Ascending aorta (tissue), 2 donors: Measurements from ENCODE around the gene SLBP. TPM values are rescaled to one million over a fixed set of nuclear protein-coding genes. Genes with fewer than 3 reads are reported as not detected.
"Not testable (repeated sequence)": the region's sequence is repeated elsewhere in the genome, so short reads cannot be mapped to it uniquely, and the experiment has no call there.

Experiments used
- DNase-seq, 2 donors: peaks; one replicate each; pipeline ENCODE4 v3.0.0-alpha.2; 2019; ENCODE audit warnings: low spot score in 2 of 2
- H3K27ac ChIP-seq, 2 donors: fragments of 200-600 bp; sonication (generic); one replicate each; pipeline ENCODE4 v1.5.1; 2016 to 2017; ENCODE audit warnings: mild to moderate bottlenecking in 1 of 2
- H3K27me3 ChIP-seq: fragments of 200-600 bp; sonication (generic); one replicate; pipeline ENCODE4 v1.5.1; 2017
- H3K36me3 ChIP-seq, 2 donors: fragments of 200-600 bp; sonication (generic); one replicate each; pipeline ENCODE4 v1.5.1; 2016
- H3K4me1 ChIP-seq, 2 donors: fragments of 200-600 bp; sonication (generic); one replicate each; pipeline ENCODE4 v1.5.1; 2016 to 2017; ENCODE audit warnings: mild to moderate bottlenecking in 1 of 2
- H3K4me3 ChIP-seq, 2 donors: fragments of 200-600 bp; sonication (generic); one replicate each; pipeline ENCODE4 v1.5.1; 2016 to 2017; ENCODE audit warnings: mild to moderate bottlenecking in 1 of 2
- H3K9me3 ChIP-seq, 2 donors: fragments of 200-600 bp; sonication (generic); one replicate each; pipeline ENCODE4 v1.5.1; 2016
- CTCF ChIP-seq, 3 experiments: fragments of 200-600 bp in 2 of 3; fragments of 450-650 bp in 1 of 3; sonication (generic) in 2 of 3; IDR thresholded peaks; one replicate each; pipeline ENCODE4 v1.5.1; 2016 to 2019; ENCODE audit warnings: antibody characterized with exemption in 3 of 3, mild to moderate bottlenecking in 1 of 3, moderate library complexity in 1 of 3
- intact Hi-C: fragments of 100-400 bp; cut with DNase I; formaldehyde crosslinking; loops from one replicate; pipeline ENCODE4 v1.15.1; 2023
- total RNA-seq: library from RNA; depleted of rRNA; stranded (reverse); fragments of >200 nt; gene quantifications from one replicate; pipeline ENCODE4 v1.1.0, GENCODE V29; 2016

Gene SLBP
- total RNA-seq, 1 donor from 2014 or later: 218 TPM

- H3K4me3 ChIP-seq: peak overlapping the region; percentile 93 to 94
- H3K4me1 ChIP-seq: peaks cover 0 to 10% of the 10 kb centered on the region in 2 donors
- peaks cover 0 to 4% of the 10 kb centered on the region in 2 donors for H3K36me3 ChIP-seq
- no peaks in the 10 kb centered on the region for H3K9me3 ChIP-seq
- no peak for TF ChIP-seq CTCF (IDR thresholded peaks at IDR 0.05)
- no peak for DNase-seq
- intact Hi-C loops: loop anchor here (5.0 to 10.0 kb wide), 4 partner anchors 129 to 1581 kb away; partner anchors contain the start of genes ATP5ME, CTBP1, MYL5 and RGS12
- no peaks in the 10 kb centered on the region for H3K27me3 ChIP-seq
- peak overlapping the region; percentile 99 to 100 for H3K27ac ChIP-seq
These were observed 1.0 kb downstream of the SLBP start for GRCh38 chr4:1711055-1711570.

GRCh38 chr4:1708581-1708980, 3.5 kb downstream of the SLBP start:
- intact Hi-C loops: no loop called here
- Histone ChIP-seq H3K27me3 (no peaks in the 10 kb centered on the region), H3K36me3 (peaks cover 2 to 6% of the 10 kb centered on the region in 2 donors), H3K4me1 (peaks cover 0 to 10% of the 10 kb centered on the region in 2 donors), H3K27ac (no peak overlapping the region), H3K9me3 (no peaks in the 10 kb centered on the region), H3K4me3 (no peak overlapping the region)
- DNase-seq: no peak
- no peak for TF ChIP-seq CTCF (IDR thresholded peaks at IDR 0.05)

GRCh38 chr4:1706358-1706757, 5.8 kb downstream of the SLBP start:
- H3K27me3 ChIP-seq: no peaks in the 10 kb centered on the region
- TF ChIP-seq CTCF (IDR thresholded peaks at IDR 0.05): no peak
- H3K9me3 ChIP-seq: no peaks in the 10 kb centered on the region

GRCh38 chr4:1705732-1706131, 6.4 kb downstream of the SLBP start:
- H3K36me3 ChIP-seq: peaks cover 10 to 28% of the 10 kb centered on the region in 2 donors
- H3K9me3 ChIP-seq: no peaks in the 10 kb centered on the region
- no peak for DNase-seq
- no peak overlapping the region for H3K4me3 ChIP-seq
- no peaks in the 10 kb centered on the region for H3K27me3 ChIP-seq
- H3K4me1 ChIP-seq: peaks cover 0 to 2% of the 10 kb centered on the region in 2 donors
- intact Hi-C loops: no loop called here
- TF ChIP-seq CTCF (IDR thresholded peaks at IDR 0.05): no peak
- no peak overlapping the region for H3K27ac ChIP-seq

More at GRCh38 chr4:1706358-1706757, 5.8 kb downstream of the SLBP start:
- peaks cover 0 to 7% of the 10 kb centered on the region in 2 donors for H3K4me1 ChIP-seq
- H3K4me3 ChIP-seq: no peak overlapping the region
- no peak overlapping the region for H3K27ac ChIP-seq
- intact Hi-C loops: no loop called here
- DNase-seq: no peak
- peaks cover 10 to 25% of the 10 kb centered on the region in 2 donors for H3K36me3 ChIP-seq

GRCh38 chr4:1703867-1704266, 8.3 kb downstream of the SLBP start:
- intact Hi-C loops: no loop called here
- TF ChIP-seq CTCF (IDR thresholded peaks at IDR 0.05): no peak
- H3K9me3 ChIP-seq: no peaks in the 10 kb centered on the region
- no peak for DNase-seq
- no peak overlapping the region for H3K27ac ChIP-seq
- H3K4me3 ChIP-seq: no peak overlapping the region
- no peaks in the 10 kb centered on the region for H3K4me1 ChIP-seq
- no peaks in the 10 kb centered on the region for H3K27me3 ChIP-seq
- H3K36me3 ChIP-seq: peaks cover 19 to 40% of the 10 kb centered on the region in 2 donors

- H3K36me3 ChIP-seq: peaks cover 31 to 57% of the 10 kb centered on the region in 2 donors
- intact Hi-C loops, H3K27ac ChIP-seq, H3K27me3 ChIP-seq, H3K9me3 ChIP-seq, DNase-seq, H3K4me1 ChIP-seq, H3K4me3 ChIP-seq: not testable (repeated sequence)
These were observed 10.4 kb downstream of the SLBP start for GRCh38 chr4:1701671-1702070.
